Heart left ventricle (tissue), 16 donors: ENCODE results near the gene NHLRC4. TPM values are rescaled to one million over a fixed set of nuclear protein-coding genes. Genes with fewer than 3 reads are reported as not detected.

Experiments used
- ATAC-seq, 4 donors: fragments of 200-7000 bp; cut with Tn5 transposase; one replicate each; pipeline ENCODE4 v1.9.1; 2020 to 2022; ENCODE audit warnings: moderate library complexity in 4 of 4, mild to moderate bottlenecking in 3 of 4, moderate number of reproducible peaks in 1 of 4
- DNase-seq, 5 donors: peaks; one replicate each; pipeline ENCODE4 v3.0.0-alpha.2; 2020
- H3K27ac ChIP-seq, 12 donors: fragments of 200-600 bp; sonication (generic) in 4 of 12; one replicate each; pipeline versions ENCODE4 v1.5.0 to v1.8.0; 2016 to 2022; ENCODE audit warnings: mild to moderate bottlenecking in 2 of 12
- H3K27me3 ChIP-seq, 9 donors: fragments of 200-600 bp; sonication (generic) in 2 of 9; one replicate each; pipeline versions ENCODE4 v1.5.1 to v1.8.0; 2016 to 2022; ENCODE audit warnings: mild to moderate bottlenecking in 3 of 9
- H3K36me3 ChIP-seq, 9 donors: fragments of 200-600 bp; sonication (generic) in 2 of 9; one replicate each; pipeline versions ENCODE4 v1.5.0 to v1.8.0; 2018 to 2022; ENCODE audit warnings: mild to moderate bottlenecking in 2 of 9
- H3K4me1 ChIP-seq, 12 donors: fragments of 200-600 bp; sonication (generic) in 4 of 12; one replicate each; pipeline versions ENCODE4 v1.5.0 to v1.8.0; 2016 to 2022; ENCODE audit warnings: mild to moderate bottlenecking in 3 of 12
- H3K4me3 ChIP-seq, 12 donors: fragments of 200-600 bp; sonication (generic) in 4 of 12; one replicate each; pipeline versions ENCODE4 v1.5.0 to v1.8.0; 2017 to 2022; ENCODE audit warnings: mild to moderate bottlenecking in 9 of 12, moderate library complexity in 4 of 12
- H3K9me3 ChIP-seq, 12 donors: fragments of 200-600 bp; sonication (generic) in 4 of 12; one replicate each; pipeline versions ENCODE4 v1.5.0 to v1.8.0; 2016 to 2022; ENCODE audit warnings: mild to moderate bottlenecking in 1 of 12
- CTCF ChIP-seq, 12 donors: fragments of 200-600 bp; sonication (generic) in 4 of 12; IDR thresholded peaks; one replicate each; pipeline versions ENCODE4 v1.5.0 to v1.8.0; 2018 to 2022; ENCODE audit warnings: antibody characterized with exemption in 12 of 12, mild to moderate bottlenecking in 5 of 12
- POLR2A ChIP-seq, 2 donors: fragments of 450-650 bp; IDR thresholded peaks; one replicate each; pipeline ENCODE4 v1.6.1; 2017; ENCODE audit warnings: antibody characterized with exemption in 2 of 2, mild to moderate bottlenecking in 2 of 2, moderate library complexity in 2 of 2
- WGBS, 4 donors: extraction: QIAGEN DNeasy Blood & Tissue Kit in 2 of 4; methylation state at CpG; one replicate each; pipeline versions ENCODE4 v1.1.5 to v1.1.7; 2013 to 2018; 5-methylcytosine and 5-hydroxymethylcytosine counted together
- intact Hi-C, 10 donors: fragments of 100-400 bp; cut with DNase I; formaldehyde crosslinking; loops; one replicate each; pipeline versions ENCODE4 v1.11.1 to v1.14.2; 2022
- polyA plus RNA-seq, 2 donors: library from polyadenylated mRNA; stranded (reverse); fragments of 200-250 nt; gene quantifications; one replicate each; pipeline ENCODE4 v1.2.3, GENCODE V29; 2013
- total RNA-seq, 9 donors: library from RNA; depleted of rRNA in 2 of 9; stranded (reverse); fragments of >200 nt in 2 of 9; fragmentation: NEBNext Ultra II Directional in 3 of 9; extraction: Animal tissue kit (Norgen Biotek cat#: 25700) in 3 of 9; gene quantifications; one replicate each; pipeline versions ENCODE4 v1.1.0 to v1.2.4, GENCODE V29; 2016 to 2023
- donor health status: ischemic (EF 13 %, LVEDD 7.1; RV severe dilation, severe dysfunction).
- donor health status: healthy with polysubstance abuse.
- donor health status: DM: no; HTN: yes; CAD: no.
- donor health status: DM: no; HTN: no; CAD: no.
- donor health status: ischemic (EF 25% LVEDD 6.9; RV normal size, moderate dysfunction).
- donor health status: ischemic (EF 25% LVEDD 5.7; RV mildly dilated, moderate dysfunction).
- donor health status: healthy.
- donor health status: DM: yes; HTN: yes; CAD: no.
- donor health status: ischemic (EF 35%, LVEDD 5.7; RV mildly dilated, moderate dysfunction).
- donor health status: nonischemic (EF 11% LVEDD 7.7; RV severe dilation, severe dysfunction).
- donor health status: DM: yes; HTN: yes; CAD: no.
- donor health status: PGD.
- donor health status: ischemic (EF 29% LVEDD 5.4; RV normal size, mild dysfunction).
- donor health status: nonischemic (EF 23%, LVEDD 6.1; RV moderate dilation, normal function).

NHLRC4 gene
- total and polyA plus RNA-seq, 11 donors = 0.23 to 0.86 (median 0.48) TPM; not detected in 1

GRCh38 chr16:564690-565418 lies 2.0 kb upstream of the NHLRC4 start:
- TF ChIP-seq POLR2A (IDR thresholded peaks at IDR 0.05) = no peak
- TF ChIP-seq CTCF (IDR thresholded peaks at IDR 0.05) = no peak
- Histone ChIP-seq H3K36me3 (no peaks in the 10 kb centered on the region), H3K9me3 (no peaks in the 10 kb centered on the region), H3K27ac (no peak overlapping the region), H3K4me1 (peaks cover 0 to 50% (median 34%) of the 10 kb centered on the region in 12 donors), H3K4me3 (no peak overlapping the region), H3K27me3 (peaks cover 15 to 44% (median 18%) of the 10 kb centered on the region in 9 donors)
- WGBS, 4 donors = 84 to 91% (median 88%) methylated on average over 14 to 42 of the region's 42 CpGs
- no peak for ATAC-seq
- no peak for DNase-seq
- intact Hi-C loops = no loop called here

GRCh38 chr16:565419-566330 lies 1.1 kb upstream of the NHLRC4 start:
- peak overlapping the region in 2 of 12 donors; percentile 67 to 75 for H3K27ac ChIP-seq
- peaks cover 12 to 37% (median 14%) of the 10 kb centered on the region in 9 donors for H3K27me3 ChIP-seq
- DNase-seq (no peak), ATAC-seq (no peak)
- H3K4me3 ChIP-seq = peak overlapping the region in 1 of 12 donors; percentile 58
- TF ChIP-seq CTCF (IDR thresholded peaks at IDR 0.05) = no peak
- TF ChIP-seq POLR2A (IDR thresholded peaks at IDR 0.05) = no peak
- intact Hi-C loops = no loop called here
- WGBS, 4 donors = 55 to 58% (median 56%) methylated on average over 17 to 35 of the region's 35 CpGs
- peaks cover 0 to 46% (median 37%) of the 10 kb centered on the region in 12 donors for H3K4me1 ChIP-seq
- H3K36me3 ChIP-seq = no peaks in the 10 kb centered on the region
- no peaks in the 10 kb centered on the region for H3K9me3 ChIP-seq

GRCh38 chr16:567373-568256 lies 810 bp downstream of the NHLRC4 start:
- ATAC-seq = no peak
- intact Hi-C loops = no loop called here
- no peaks in the 10 kb centered on the region for H3K36me3 ChIP-seq
- H3K27ac ChIP-seq = peak overlapping the region in 10 of 12 donors; percentile 5 to 75 (median 64)
- peak overlapping the region in 10 of 12 donors; percentile 39 to 58 (median 45) for H3K4me3 ChIP-seq
- no peaks in the 10 kb centered on the region for H3K9me3 ChIP-seq
- TF ChIP-seq POLR2A (IDR thresholded peaks at IDR 0.05) = no peak
- TF ChIP-seq CTCF (IDR thresholded peaks at IDR 0.05) = no peak
- peaks cover 0 to 19% (median 0%) of the 10 kb centered on the region in 9 donors for H3K27me3 ChIP-seq
- DNase-seq = no peak
- WGBS, 4 donors = 91 to 93% (median 92%) methylated on average over 16 to 35 of the region's 35 CpGs
- peaks cover 0 to 46% (median 39%) of the 10 kb centered on the region in 12 donors for H3K4me1 ChIP-seq
